ENCODE results near the gene CDCA4.

The CDCA4 gene

DNA sequence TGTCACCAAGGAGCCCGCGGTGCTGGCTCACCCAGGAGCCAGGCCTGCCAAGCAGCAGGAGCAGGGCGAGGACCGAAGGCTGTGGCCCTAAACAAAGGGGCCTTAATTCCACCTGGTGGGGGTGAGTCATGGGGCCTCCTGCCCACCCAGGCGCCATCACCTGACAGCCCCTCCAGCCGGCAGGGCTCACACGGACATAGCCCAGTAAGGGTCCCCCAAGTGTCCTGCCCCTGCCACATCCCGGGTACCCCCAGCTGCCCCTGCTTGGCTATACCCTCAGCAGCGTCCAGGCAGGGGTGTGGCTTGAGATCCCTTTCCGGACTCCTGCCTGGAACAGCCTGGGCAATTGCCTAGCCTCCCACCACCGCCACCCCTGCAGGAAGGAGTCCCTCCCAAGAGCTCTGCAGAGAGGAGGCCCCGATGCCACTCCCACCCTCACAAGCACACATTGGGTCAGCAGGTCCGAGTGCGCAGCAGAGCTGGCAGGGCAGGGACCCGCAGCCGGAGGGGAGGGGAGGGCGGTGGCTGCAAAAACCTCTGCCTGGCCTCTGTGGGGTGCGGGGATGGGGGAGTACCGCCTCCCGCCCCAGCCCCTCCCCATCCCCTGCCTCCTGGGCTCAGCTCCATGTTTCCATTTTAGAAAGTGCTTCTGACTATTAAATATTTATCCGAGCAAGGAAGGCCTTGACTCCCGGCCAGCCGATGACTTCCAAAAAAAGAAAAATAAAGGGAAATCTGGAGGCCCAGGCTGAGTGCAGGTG is 47.3 kb downstream of the CDCA4 start:
- no peak for DNase-seq

- DNase-seq, result no peak
These were observed 47.8 kb downstream of the CDCA4 start for GRCh38 chr14:104973135-104973384.

GRCh38 chr14:104972301-104973134 is 48.4 kb downstream of the CDCA4 start:
- DNase-seq, result no peak

DNA sequence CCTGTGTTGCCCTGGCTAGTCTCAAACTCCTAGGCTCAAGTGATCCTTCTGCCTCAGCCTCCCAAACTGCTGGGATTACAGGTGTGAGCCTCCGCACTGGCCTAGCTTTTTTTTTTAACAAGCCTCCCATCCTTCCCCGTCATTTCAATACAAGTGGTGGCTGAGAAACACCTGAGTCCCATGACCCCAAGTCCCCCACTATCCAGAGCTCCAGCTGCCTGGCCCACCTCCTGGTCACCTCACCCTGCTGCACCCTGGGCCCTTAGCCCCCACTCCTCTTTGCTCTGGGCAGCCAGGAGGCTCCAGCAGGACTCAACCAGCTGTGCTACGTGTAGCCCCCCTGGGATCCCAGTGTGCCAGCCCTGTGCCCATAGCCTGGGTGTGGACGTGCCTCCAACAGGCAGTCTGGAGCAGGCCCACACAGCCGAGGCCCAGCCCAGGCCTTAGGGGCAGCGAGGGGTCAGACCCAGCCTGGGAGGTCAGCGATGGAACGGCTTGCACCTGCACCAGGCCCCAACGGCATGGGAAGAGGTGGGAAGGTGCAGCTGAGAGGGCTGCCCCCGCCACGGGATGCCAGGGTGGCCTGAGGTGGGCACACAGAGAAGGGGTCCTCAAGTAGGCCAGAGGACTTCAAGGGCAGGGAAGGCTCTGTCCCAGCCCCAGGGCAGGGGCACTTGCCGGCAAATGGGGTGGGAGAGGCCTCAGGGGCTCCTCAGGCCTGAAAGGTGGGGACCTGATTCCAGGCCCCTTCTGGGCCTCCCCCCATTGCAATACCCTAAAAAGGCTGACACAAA is 49.2 kb downstream of the CDCA4 start:
- DNase-seq, result no peak

DNA sequence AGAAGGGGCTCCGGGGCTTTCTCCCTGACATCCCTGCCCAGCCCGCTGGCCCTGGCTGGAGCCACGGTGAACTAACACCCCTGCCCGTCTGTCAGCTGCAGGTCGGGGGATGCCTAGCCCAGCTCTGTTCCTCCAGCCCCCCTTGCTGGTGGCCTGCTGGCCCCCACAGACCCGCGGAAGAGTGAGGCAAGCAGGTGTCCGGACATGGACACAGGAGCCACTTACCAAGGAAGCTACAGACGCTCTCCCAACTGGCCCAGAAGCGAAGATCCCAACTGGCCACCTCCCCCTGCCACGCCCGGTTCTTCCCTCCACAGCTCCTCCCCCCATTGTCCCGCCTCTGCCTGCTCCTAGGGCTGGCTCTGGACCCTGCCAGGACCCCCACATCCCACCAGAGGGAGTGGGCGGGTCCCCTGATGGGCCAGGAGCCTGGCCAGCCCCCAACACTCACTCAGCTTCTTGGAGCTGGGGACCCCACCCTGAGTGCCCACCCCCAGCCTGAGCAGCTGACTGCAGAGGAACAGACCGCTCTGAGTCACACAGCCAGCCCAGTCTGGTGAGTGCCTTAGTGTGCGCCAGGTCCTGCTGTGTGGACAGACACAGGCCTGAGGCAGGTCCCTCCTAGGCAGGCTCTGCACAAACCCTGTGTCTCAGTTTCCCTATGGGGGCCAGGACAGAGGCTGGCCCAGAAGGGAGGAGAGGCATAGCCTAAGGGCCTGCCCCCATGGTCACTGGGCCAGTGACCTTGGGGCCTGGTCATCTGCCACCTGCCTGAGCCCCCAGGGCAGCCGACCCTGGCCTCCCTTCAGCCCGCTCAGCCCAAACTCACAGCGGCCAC is 50.4 kb downstream of the CDCA4 start:
- DNase-seq, result no peak

GRCh38 chr14:104969741-104970230 is 51.1 kb downstream of the CDCA4 start:
- no peak for DNase-seq

GRCh38 chr14:104968541-104969401 is 52.1 kb downstream of the CDCA4 start:
- DNase-seq, result no peak

- DNase-seq, result no peak
These were observed 52.7 kb downstream of the CDCA4 start for GRCh38 chr14:104968153-104968527.

- DNase-seq, result no peak
These were observed 53.3 kb downstream of the CDCA4 start for GRCh38 chr14:104967386-104968152.

- DNase-seq, result no peak
These were observed 53.9 kb downstream of the CDCA4 start for GRCh38 chr14:104966981-104967385.

DNA sequence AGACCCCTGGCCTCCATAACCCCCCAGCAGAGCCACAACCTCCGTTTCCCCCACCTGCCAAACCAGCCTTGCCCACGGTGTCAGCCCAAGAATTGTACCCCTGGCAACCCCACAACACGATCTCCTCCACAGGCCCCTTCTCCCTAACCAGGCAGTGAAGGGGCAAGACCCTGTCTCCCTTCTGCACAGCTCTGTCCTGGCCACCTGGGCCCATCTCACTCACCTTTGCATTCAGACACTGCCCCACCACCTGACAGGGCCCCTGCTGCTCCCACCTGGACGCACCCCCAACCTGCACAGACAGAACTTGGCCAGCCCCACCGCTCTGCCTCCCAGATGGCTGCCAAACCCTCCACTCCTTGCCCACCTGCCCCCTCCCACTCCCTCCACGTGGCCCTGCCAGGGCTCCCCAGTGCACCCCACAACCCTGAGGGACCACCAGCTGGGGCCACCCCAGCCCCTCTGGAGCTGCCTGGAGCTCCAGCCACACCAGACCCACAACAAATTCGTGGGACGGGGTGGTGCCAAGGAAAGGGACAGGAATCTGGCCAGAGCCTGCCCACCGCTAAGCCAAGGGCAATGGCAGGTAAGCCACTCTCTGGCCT is 54.5 kb downstream of the CDCA4 start:
- DNase-seq, result no peak

DNA sequence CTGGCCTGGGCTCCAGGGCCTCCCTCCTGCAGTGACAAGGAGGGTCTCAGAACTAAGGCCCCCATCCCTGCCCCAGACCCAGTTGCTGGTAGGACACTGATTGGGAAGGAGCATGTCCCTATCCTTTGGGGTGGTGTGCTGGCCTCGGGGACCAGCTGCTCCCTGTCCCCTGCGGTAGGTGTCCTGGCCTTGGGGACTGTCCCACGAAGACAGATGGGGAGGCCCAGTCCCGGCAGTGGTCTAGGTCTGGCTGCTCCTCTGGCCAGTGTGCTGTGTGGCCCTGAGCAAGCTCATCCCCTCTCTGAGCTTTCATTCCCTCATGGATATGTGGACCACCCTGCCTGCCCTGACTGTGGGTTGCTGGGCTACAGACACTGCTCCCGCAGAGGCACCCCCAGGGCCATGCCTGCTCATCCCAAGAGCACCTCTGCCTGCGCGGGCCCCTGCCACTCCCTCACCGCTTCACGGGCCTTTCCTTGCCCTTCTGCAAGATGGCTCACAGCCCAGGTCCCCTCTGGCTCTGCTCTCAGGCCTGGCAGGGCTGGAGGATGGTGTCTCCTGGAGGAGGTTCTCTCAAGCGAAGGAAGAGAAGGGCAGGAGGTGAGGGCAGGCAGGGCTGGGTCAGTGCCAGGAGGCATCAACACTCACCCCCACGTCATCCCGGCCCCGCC is 55.2 kb downstream of the CDCA4 start:
- DNase-seq, result no peak

- no peak for DNase-seq
These were observed 56.3 kb downstream of the CDCA4 start for GRCh38 chr14:104964546-104964945.

All from central memory CD4-positive, alpha-beta T cell (primary cell).